Spleen (tissue), 7 donors: ENCODE measurements around the gene GCLM.

Source experiments
- CTCF ChIP-seq, 11 experiments: fragments of 200-600 bp in 7 of 11; fragments of 450-650 bp in 4 of 11; sonication (generic) in 4 of 11; IDR thresholded peaks in 8 of 11; conservative IDR thresholded peaks in 3 of 11; 1 replicate in 7 of 11; 2 replicates in 4 of 11; pipeline versions ENCODE4 v1.4.0 to v1.8.0; 2016 to 2021; ENCODE audit warnings: antibody characterized with exemption in 11 of 11, inconsistent platforms in 4 of 11, mild to moderate bottlenecking in 1 of 11
- POLR2A ChIP-seq, 3 donors: fragments of 450-650 bp; IDR thresholded peaks; one replicate each; pipeline ENCODE4 v1.5.1; 2017; ENCODE audit warnings: antibody characterized with exemption in 3 of 3, mild to moderate bottlenecking in 1 of 3
- donor health status: DM: no; HTN: no; CAD: no; lungs with moderate emphysema.
- donor health status: DM: no; HTN: no; CAD: no.
- donor health status: DM: no; HTN: no; CAD: no.

- TF ChIP-seq CTCF (IDR thresholded peaks at IDR 0.05 in 8 of 11, conservative IDR thresholded peaks at IDR 0.05 in 3 of 11) (no peak), POLR2A (IDR thresholded peaks at IDR 0.05) (no peak)
Observed at GRCh38 chr1:93869653-93870052, 39.6 kb downstream of the GCLM start.
